IMR-90 (cell line): ENCODE measurements around the gene SGO2. TPM values are rescaled to one million over a fixed set of nuclear protein-coding genes. Genes with fewer than 3 reads are reported as not detected.

Experiments
- ATAC-seq: fragments of 200-7000 bp; cut with Tn5 transposase; 2 replicates; pipeline ENCODE4 v1.9.1; 2020; ENCODE audit warnings: low read depth, mild to moderate bottlenecking, moderate library complexity
- BruUV-seq: library from RNA; stranded (reverse); fragments of 400-500 nt; replicated peaks from 2 replicates; lab custom pipeline; 2021; lab: Mats Ljungman, UMichigan
- CTCF ChIA-PET: fragments of 300-600 bp; formaldehyde crosslinking; extraction: SDS; loops from one replicate; lab custom pipeline; 2021; ENCODE audit warnings: antibody characterized with exemption; lab: Yijun Ruan, JAX
- POLR2A ChIA-PET: fragments of 300-600 bp; sonication (Branson Sonifier 250); formaldehyde crosslinking; loops from one replicate; lab custom pipeline; 2022; ENCODE audit warnings: antibody characterized with exemption; ENCODE audit not compliant: unreplicated experiment; lab: Charles Lee
- DNase-seq: peaks from one replicate; pipeline ENCODE4 v3.0.0; 2013
- H2AFZ ChIP-seq: replicated peaks from 2 replicates; pipeline ENCODE3; 2013; ENCODE audit warnings: low read length, mild to moderate bottlenecking; ENCODE audit not compliant: poor library complexity
- H2AK5ac ChIP-seq: 2 replicates; pipeline ENCODE4 v1.6.1; 2013; ENCODE audit warnings: low read depth, low read length, inconsistent platforms
- H2AK9ac ChIP-seq: replicated peaks from 2 replicates; pipeline ENCODE3; 2013; ENCODE audit warnings: mild to moderate bottlenecking, low read depth, low read length, moderate library complexity; ENCODE audit not compliant: poor library complexity
- H2BK120ac ChIP-seq: 2 replicates; pipeline ENCODE4 v1.6.1; 2013; ENCODE audit warnings: low read depth, low read length, inconsistent platforms
- H2BK15ac ChIP-seq: 3 replicates; pipeline ENCODE4 v1.6.1; 2013; ENCODE audit warnings: low read depth, low read length, inconsistent platforms
- H2BK20ac ChIP-seq: 2 replicates; pipeline ENCODE4 v1.6.1; 2013; ENCODE audit warnings: low read depth, mild to moderate bottlenecking, inconsistent platforms, low read length, moderate library complexity
- H2BK5ac ChIP-seq: 2 replicates; pipeline ENCODE4 v1.6.1; 2013; ENCODE audit warnings: mild to moderate bottlenecking, low read depth, low read length, inconsistent platforms; ENCODE audit not compliant: poor library complexity, severe bottlenecking
- H3K14ac ChIP-seq: replicated peaks from 2 replicates; pipeline ENCODE4 v1.6.1; 2013; ENCODE audit warnings: low read depth, low read length, inconsistent platforms
- H3K18ac ChIP-seq: 2 replicates; pipeline ENCODE4 v1.6.1; 2013; ENCODE audit warnings: low read depth, low read length, control low read depth
- H3K23ac ChIP-seq: 2 replicates; pipeline ENCODE4 v1.6.1; 2013; ENCODE audit warnings: low read depth, low read length, inconsistent platforms
- H3K27ac ChIP-seq: 2 replicates; pipeline ENCODE4 v1.5.1; 2013; ENCODE audit warnings: mild to moderate bottlenecking, control low read depth, low read length; ENCODE audit not compliant: insufficient read depth
- H3K27me3 ChIP-seq: 2 replicates; pipeline ENCODE4 v1.6.1; 2013; ENCODE audit warnings: low read length; ENCODE audit not compliant: control insufficient read depth, insufficient read depth
- H3K36me3 ChIP-seq: 2 replicates; pipeline ENCODE4 v1.6.1; 2013; ENCODE audit warnings: low read length, mixed read lengths; ENCODE audit not compliant: control insufficient read depth, insufficient read depth
- H3K4ac ChIP-seq: 2 replicates; pipeline ENCODE4 v1.6.1; 2013; ENCODE audit warnings: low read depth, low read length, inconsistent platforms
- H3K4me1 ChIP-seq: 2 replicates; pipeline ENCODE4 v1.6.1; 2013; ENCODE audit warnings: low read length, mixed read lengths; ENCODE audit not compliant: control insufficient read depth, insufficient read depth
- H3K4me2 ChIP-seq: 2 replicates; pipeline ENCODE4 v1.6.1; 2013; ENCODE audit warnings: low read depth, mild to moderate bottlenecking, control low read depth, low read length, moderate library complexity
- H3K4me3 ChIP-seq: 2 replicates; pipeline ENCODE4 v1.5.1; 2013; ENCODE audit warnings: low read depth, mild to moderate bottlenecking, control low read depth, low read length, moderate library complexity; ENCODE audit not compliant: insufficient read depth
- H3K56ac ChIP-seq: 2 replicates; pipeline ENCODE4 v1.6.1; 2013; ENCODE audit warnings: low read length, inconsistent platforms; ENCODE audit not compliant: insufficient read depth; ENCODE audit errors: extremely low read depth
- H3K79me1 ChIP-seq, 2 experiments: 2 replicates each; pipeline ENCODE4 v1.6.1; 2013; ENCODE audit warnings: low read length in 2 of 2, inconsistent platforms in 1 of 2, low read depth in 1 of 2
- H3K9ac ChIP-seq: 2 replicates; pipeline ENCODE4 v1.6.1; 2013; ENCODE audit warnings: low read depth, low read length, control low read depth
- H3K9me1 ChIP-seq: 2 replicates; pipeline ENCODE4 v1.6.1; 2013; ENCODE audit warnings: low read length, inconsistent platforms; ENCODE audit not compliant: insufficient read depth
- H3K9me3 ChIP-seq: 2 replicates; pipeline ENCODE4 v1.6.1; 2013; ENCODE audit warnings: low read length; ENCODE audit not compliant: control insufficient read depth, insufficient read depth
- H4K20me1 ChIP-seq: 2 replicates; pipeline ENCODE4 v1.6.1; 2013; ENCODE audit warnings: low read length, inconsistent platforms; ENCODE audit not compliant: insufficient read depth
- H4K5ac ChIP-seq: 2 replicates; pipeline ENCODE4 v1.6.1; 2013; ENCODE audit warnings: mild to moderate bottlenecking, low read depth, low read length, control low read depth
- H4K8ac ChIP-seq, 2 experiments: 2 replicates each; pipeline ENCODE4 v1.6.1; 2013; ENCODE audit warnings: low read depth in 2 of 2, low read length in 2 of 2, control low read depth in 1 of 2, inconsistent platforms in 1 of 2
- H4K91ac ChIP-seq: 2 replicates; pipeline ENCODE4 v1.6.1; 2013; ENCODE audit warnings: low read depth, low read length, inconsistent platforms; ENCODE audit not compliant: insufficient read depth
- BHLHE40 ChIP-seq: fragments of 150-350 bp; IDR thresholded peaks from 2 replicates; pipeline ENCODE4 v1.6.1; 2016; ENCODE audit warnings: mild to moderate bottlenecking, low read depth, low read length
- CEBPB ChIP-seq: IDR thresholded peaks from 2 replicates; pipeline ENCODE4 v1.6.1; 2012; ENCODE audit warnings: low read depth, low read length, improper control_type of control experiment
- CHD1 ChIP-seq: IDR thresholded peaks from 2 replicates; pipeline ENCODE4 v1.6.1; 2012; ENCODE audit warnings: low read depth, low read length, improper control_type of control experiment
- MAFK ChIP-seq: IDR thresholded peaks from 2 replicates; pipeline ENCODE4 v1.6.1; 2012; ENCODE audit warnings: low read depth, low read length, improper control_type of control experiment
- MXI1 ChIP-seq: IDR thresholded peaks from 2 replicates; pipeline ENCODE4 v1.6.1; 2012; ENCODE audit warnings: low read depth, mild to moderate bottlenecking, low read length, moderate library complexity, borderline replicate concordance
- NFE2L2 ChIP-seq: fragments of 150-350 bp; IDR thresholded peaks from 2 replicates; pipeline ENCODE4 v1.6.1; 2016; ENCODE audit warnings: low read depth, mild to moderate bottlenecking, low read length
- RCOR1 ChIP-seq: IDR thresholded peaks from 2 replicates; pipeline ENCODE4 v1.6.1; 2012; ENCODE audit warnings: mild to moderate bottlenecking, low read length, improper control_type of control experiment; ENCODE audit not compliant: insufficient replicate concordance
- WGBS, 2 experiments: methylation state at CpG; one replicate each; pipeline versions ENCODE4 v1.1.5 to v1.1.7; 2013; ENCODE audit warnings: missing lambda C conversion rate in 2 of 2; ENCODE audit not compliant: insufficient read length in 1 of 2; ENCODE audit errors: extremely low coverage in 2 of 2; 5-methylcytosine and 5-hydroxymethylcytosine counted together
- dilution Hi-C: fragments of 300-500 bp; cut with HindIII; formaldehyde crosslinking; loops from one replicate; pipeline ENCODE4 v1.14.3; 2018; ENCODE audit warnings: low sequenced_read_pairs; ENCODE audit not compliant: unreplicated experiment
- in situ Hi-C: fragments of 300-500 bp; cut with MboI; formaldehyde crosslinking; loops from 3 replicates; pipeline ENCODE4 v1.14.3; 2019; ENCODE audit warnings: low sequenced_read_pairs, inconsistent platforms, mixed read lengths
- intact Hi-C: fragments of 100-400 bp; cut with micrococcal nuclease; formaldehyde crosslinking; loops from 2 replicates; pipeline ENCODE4 v1.10.0; 2022
- polyA plus RNA-seq, 3 experiments: library from polyadenylated mRNA; depleted of rRNA; stranded (reverse); fragments of >200 nt; gene quantifications; 2 replicates each; pipeline ENCODE4 v1.2.3, GENCODE V29; 2012; ENCODE audit warnings: low replicate concordance in 1 of 3
- total RNA-seq: library from RNA; depleted of rRNA; stranded (reverse); fragments of >200 nt; gene quantifications from 2 replicates; pipeline ENCODE4 v1.2.3, GENCODE V29; 2012

SGO2 gene
- total and polyA plus RNA-seq, 2 of the 4 experiments (the other 2 are of a cell fraction): 5.4 to 6.3 TPM

- TF ChIP-seq NFE2L2 (no peak), MXI1 (no peak), CEBPB (no peak)
Observed at GRCh38 chr2:200617156-200618053, 91.4 kb downstream of the SGO2 start (continued).

GRCh38 chr2:200618054-200618419 is 92.0 kb downstream of the SGO2 start:
- 40% methylated on average over 1 of the region's 3 CpGs; no CpG with 5 or more reads in 1 of the 2 experiments for WGBS, 2 experiments
- dilution Hi-C loops: no loop called here

More at GRCh38 chr2:200618054-200618419, 92.0 kb downstream of the SGO2 start:
- Histone ChIP-seq H2BK120ac (peak overlapping the region; percentile 25), H3K27ac (no peak overlapping the region), H3K9ac (no peak overlapping the region), H3K36me3 (no peaks in the 10 kb centered on the region), H4K5ac (peak overlapping the region; percentile 64), H3K9me1 (peaks cover 9% of the 10 kb centered on the region), H3K9me3 (no peaks in the 10 kb centered on the region), H4K20me1 (no peaks in the 10 kb centered on the region), H4K91ac (peak overlapping the region; percentile 49; the same call in 1 of the 2 replicates), H3K4me3 (no peak overlapping the region), H2BK20ac (peak overlapping the region; percentile 55; the same call in 1 of the 2 replicates), H3K4ac (peak overlapping the region; percentile 8), H2BK5ac (peak overlapping the region; percentile 4), H3K18ac (0 out of 2 replicates have a peak overlapping the region, but pooled peaks have one; percentile 62), H4K8ac (peak overlapping the region in 1 of 2 experiments; percentile 46; a peak in 1 of 4 replicates), H2BK15ac (peak overlapping the region; percentile 33; the same call in 1 of the 3 replicates), H2AK5ac (0 out of 2 replicates have a peak overlapping the region, but pooled peaks have one; percentile 49), H3K23ac (no peak overlapping the region), H2AFZ (peak overlapping the region; percentile 11), H3K27me3 (no peaks in the 10 kb centered on the region), H3K4me2 (no peak overlapping the region), H3K79me1 (no peaks in the 10 kb centered on the region), H3K4me1 (peaks cover 16% of the 10 kb centered on the region), H2AK9ac (no peak overlapping the region), H3K56ac (no peak overlapping the region), H3K14ac (0 out of 2 replicates have a peak overlapping the region, but pooled peaks have one; percentile 31)
- intact Hi-C loops (loop anchor here (1.0 to 10.0 kb wide), 2 partner anchors 85 to 197 kb away; partner anchors contain the start of gene BZW1), in situ Hi-C loops (no loop called here)
- ChIA-PET POLR2A (no interaction called here), CTCF (interaction anchor here (0.9 to 2.4 kb wide), 5 partner anchors 14 to 118 kb away, joined by 3 to 6 read pairs (median 4); no protein-coding TSS in a partner anchor)
- TF ChIP-seq RCOR1: no peak
- no peak for TF ChIP-seq CHD1
- TF ChIP-seq NFE2L2: peak; percentile 57
- no peak for TF ChIP-seq MAFK
- no peak for TF ChIP-seq BHLHE40
- DNase-seq (no peak), ATAC-seq (no peak)
- no TSS peak for BruUV-seq
